Dendritic cell treated with granulocyte-macrophage colony-stimulating factor and Interleukin-4, amounts not matched to agents 40 ng/mL and 50 ng/mL, for 4 days (primary cell): Measurements from ENCODE around the gene BTN3A1.
A peak's percentile ranks its signal among the peaks of the same experiment; 100 is the strongest.
"Not testable (repeated sequence)": the region's sequence is repeated elsewhere in the genome, so short reads cannot be mapped to it uniquely, and the experiment has no call there.

Experiments used
- H3K27ac Mint-ChIP-seq: one replicate; pipeline ENCODE4 v1.8.0; 2022; ENCODE audit warnings: mild to moderate bottlenecking, mixed read lengths
- H3K27me3 Mint-ChIP-seq: one replicate; pipeline ENCODE4 v1.8.0; 2022; ENCODE audit warnings: mild to moderate bottlenecking, mixed read lengths
- H3K36me3 Mint-ChIP-seq: one replicate; pipeline ENCODE4 v1.8.0; 2022; ENCODE audit warnings: low read depth, mixed read lengths
- H3K4me1 Mint-ChIP-seq: one replicate; pipeline ENCODE4 v1.8.0; 2022; ENCODE audit warnings: low read depth, mixed read lengths
- H3K4me3 Mint-ChIP-seq: one replicate; pipeline ENCODE4 v1.8.0; 2022; ENCODE audit warnings: mild to moderate bottlenecking, moderate library complexity, mixed read lengths
- H3K9me3 Mint-ChIP-seq: one replicate; pipeline ENCODE4 v1.8.0; 2022; ENCODE audit warnings: mixed read lengths
- intact Hi-C: fragments of 100-400 bp; cut with micrococcal nuclease; formaldehyde crosslinking; loops from one replicate; pipeline ENCODE4 v1.15.0; 2022

BTN3A1 gene

GRCh38 chr6:26401987-26402658 is at the start of gene BTN3A1:
Gene BTN3A1 (plus strand): TSS chr6:26402275. CDS start chr6:26405564, 3,289 bp downstream.
- Mint-ChIP-seq H3K4me1 (peaks cover 67% of the 10 kb centered on the region), H3K36me3 (peaks cover 29% of the 10 kb centered on the region), H3K27me3 (no peaks in the 10 kb centered on the region), H3K27ac (peak within 1 kb of the TSS; percentile 85), H3K4me3 (peak within 1 kb of the TSS; percentile 84), H3K9me3 (no peaks in the 10 kb centered on the region)
- intact Hi-C loops, result loop anchor here (2.0 kb wide), 2 partner anchors 37 to 39 kb away; partner anchors contain the start of genes BTN3A2 and BTN3A3

DNA sequence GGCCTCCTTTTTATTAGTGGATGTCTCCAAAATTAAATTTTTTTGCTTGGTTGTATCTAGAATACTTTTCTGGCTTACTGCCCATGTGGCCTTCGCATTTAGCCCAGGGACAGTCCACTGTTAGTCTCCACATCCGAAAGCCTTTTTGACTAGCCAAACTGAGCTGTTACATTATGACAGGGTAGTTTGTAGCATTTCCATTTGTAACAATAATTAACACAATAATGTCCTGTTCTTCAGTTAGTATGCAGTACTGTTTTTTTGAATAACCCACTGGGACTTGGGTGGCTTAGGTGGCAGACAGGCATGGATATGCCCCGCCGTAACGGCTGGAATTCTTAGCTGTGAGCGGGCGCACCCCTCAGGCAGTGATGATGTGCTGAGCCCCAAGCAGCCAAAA is 49.8 kb upstream of the BTN3A1 start:
- no peaks in the 10 kb centered on the region for H3K9me3 Mint-ChIP-seq
- no peaks in the 10 kb centered on the region for H3K36me3 Mint-ChIP-seq
- no peaks in the 10 kb centered on the region for H3K27me3 Mint-ChIP-seq
- no peak overlapping the region for H3K4me3 Mint-ChIP-seq
- H3K4me1 Mint-ChIP-seq, result peaks cover 11% of the 10 kb centered on the region
- H3K27ac Mint-ChIP-seq, result no peak overlapping the region
- intact Hi-C loops, result no loop called here

GRCh38 chr6:26354162-26354561 is 47.9 kb upstream of the BTN3A1 start:
- Mint-ChIP-seq H3K27me3 (no peaks in the 10 kb centered on the region), H3K9me3 (no peaks in the 10 kb centered on the region), H3K36me3 (no peaks in the 10 kb centered on the region), H3K4me3 (no peak overlapping the region), H3K27ac (no peak overlapping the region), H3K4me1 (peaks cover 11% of the 10 kb centered on the region)
- intact Hi-C loops, result no loop called here

GRCh38 chr6:26355366-26355765 is 46.7 kb upstream of the BTN3A1 start:
- Mint-ChIP-seq H3K9me3 (no peaks in the 10 kb centered on the region), H3K27me3 (no peaks in the 10 kb centered on the region)

GRCh38 chr6:26357543-26357942 is 44.5 kb upstream of the BTN3A1 start:
- H3K4me1 Mint-ChIP-seq, result peaks cover 11% of the 10 kb centered on the region
- H3K36me3 Mint-ChIP-seq, H3K4me3 Mint-ChIP-seq, H3K27me3 Mint-ChIP-seq, intact Hi-C loops, H3K27ac Mint-ChIP-seq, H3K9me3 Mint-ChIP-seq: not testable (repeated sequence)

More at GRCh38 chr6:26355366-26355765, 46.7 kb upstream of the BTN3A1 start:
- intact Hi-C loops, result no loop called here
- no peak overlapping the region for H3K4me3 Mint-ChIP-seq
- no peak overlapping the region for H3K27ac Mint-ChIP-seq
- no peaks in the 10 kb centered on the region for H3K36me3 Mint-ChIP-seq
- H3K4me1 Mint-ChIP-seq, result peaks cover 11% of the 10 kb centered on the region

- no peaks in the 10 kb centered on the region for H3K27me3 Mint-ChIP-seq
- H3K4me1 Mint-ChIP-seq, result peaks cover 18% of the 10 kb centered on the region
- H3K4me3 Mint-ChIP-seq, result no peak overlapping the region
- no peaks in the 10 kb centered on the region for H3K36me3 Mint-ChIP-seq
- H3K9me3 Mint-ChIP-seq, result no peaks in the 10 kb centered on the region
- H3K27ac Mint-ChIP-seq, result no peak overlapping the region
- intact Hi-C loops, result no loop called here
Observed at GRCh38 chr6:26358511-26358981, 43.5 kb upstream of the BTN3A1 start.

GRCh38 chr6:26359765-26360164 is 42.3 kb upstream of the BTN3A1 start:
- H3K4me3 Mint-ChIP-seq, result no peak overlapping the region
- H3K27me3 Mint-ChIP-seq, result no peaks in the 10 kb centered on the region
- H3K4me1 Mint-ChIP-seq, result peaks cover 23% of the 10 kb centered on the region
- no peaks in the 10 kb centered on the region for H3K36me3 Mint-ChIP-seq
- intact Hi-C loops, result loop anchor here (10.0 kb wide), 1 partner anchor 95 kb away; the partner anchor contains the start of gene BTN2A1
- H3K9me3 Mint-ChIP-seq, result no peaks in the 10 kb centered on the region
- no peak overlapping the region for H3K27ac Mint-ChIP-seq

DNA sequence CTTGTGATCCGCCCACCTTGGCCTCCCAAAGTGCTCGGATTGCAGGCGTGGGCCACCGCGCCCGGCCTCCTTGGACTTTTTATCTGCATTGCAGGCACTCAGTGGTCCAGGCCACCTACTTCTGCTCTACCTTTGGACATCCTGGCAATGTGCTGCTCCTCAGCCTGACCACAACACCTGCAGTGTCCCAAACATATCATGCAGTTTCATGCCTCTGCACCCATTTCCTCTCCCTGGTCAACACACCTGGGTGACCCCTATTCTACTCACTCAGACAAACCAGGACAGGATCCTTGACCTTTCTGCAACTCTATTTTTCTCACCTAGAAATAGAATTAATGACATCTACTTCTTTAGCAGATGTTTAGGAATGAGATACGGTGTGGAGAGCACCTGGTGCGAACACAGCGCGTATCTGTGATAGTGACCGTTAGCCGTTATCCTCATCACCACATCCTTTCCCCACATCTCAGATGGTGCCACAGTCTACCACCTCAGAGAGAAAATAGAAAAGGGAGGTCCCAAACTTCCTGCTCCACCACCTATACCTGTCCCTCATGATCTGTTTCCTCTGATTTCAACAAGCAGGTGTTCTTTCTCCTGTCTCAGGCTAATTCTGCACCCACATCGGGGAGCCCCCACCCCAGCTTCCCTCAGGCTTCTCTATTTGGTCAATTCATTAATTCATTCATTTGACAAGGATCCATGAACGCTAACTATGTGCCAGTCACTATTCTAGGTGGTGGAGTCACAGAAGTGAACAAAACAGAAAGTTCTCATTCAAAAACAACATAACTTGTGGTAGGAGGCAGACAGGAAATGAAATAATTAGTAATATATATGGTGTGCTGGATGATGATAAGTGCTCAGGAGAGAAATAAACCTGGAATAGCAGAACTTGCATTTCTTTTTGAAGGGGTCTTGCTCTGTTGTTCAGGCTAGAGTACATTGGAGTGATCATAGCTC is 41.3 kb upstream of the BTN3A1 start:
- H3K36me3 Mint-ChIP-seq, result no peaks in the 10 kb centered on the region
- intact Hi-C loops, result loop anchor here (10.0 kb wide), 1 partner anchor 94 kb away; the partner anchor contains the start of gene BTN2A1
- peaks cover 14% of the 10 kb centered on the region for H3K4me1 Mint-ChIP-seq
- H3K9me3 Mint-ChIP-seq, result no peaks in the 10 kb centered on the region
- H3K27me3 Mint-ChIP-seq, result no peaks in the 10 kb centered on the region
- no peak overlapping the region for H3K27ac Mint-ChIP-seq
- no peak overlapping the region for H3K4me3 Mint-ChIP-seq

DNA sequence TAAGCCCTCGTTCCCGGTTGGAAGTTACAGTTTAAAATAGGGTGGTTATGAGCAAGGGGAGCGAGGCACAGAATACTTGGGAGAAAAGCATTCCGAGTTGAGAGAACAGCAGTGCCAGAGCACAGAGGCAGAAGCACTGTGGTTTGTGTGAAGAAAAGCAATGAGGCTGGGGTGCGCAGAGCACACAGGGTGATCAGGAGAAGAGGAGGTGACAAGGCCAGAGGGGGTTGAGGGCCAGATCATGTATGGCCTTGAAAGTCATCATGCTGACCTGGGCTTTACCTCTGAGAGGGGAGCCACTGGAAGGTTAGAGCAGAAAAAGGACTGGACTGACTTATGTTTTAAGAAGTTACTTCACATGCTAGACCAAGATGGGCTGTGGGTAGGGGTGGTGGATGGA is 40.5 kb upstream of the BTN3A1 start:
- H3K27ac Mint-ChIP-seq, result peak overlapping the region; percentile 1
- no peaks in the 10 kb centered on the region for H3K9me3 Mint-ChIP-seq
- H3K36me3 Mint-ChIP-seq, result no peaks in the 10 kb centered on the region
- peaks cover 14% of the 10 kb centered on the region for H3K4me1 Mint-ChIP-seq
- intact Hi-C loops, result loop anchor here (10.0 kb wide), 1 partner anchor 93 kb away; the partner anchor contains the start of gene BTN2A1
- no peak overlapping the region for H3K4me3 Mint-ChIP-seq
- H3K27me3 Mint-ChIP-seq, result no peaks in the 10 kb centered on the region

- Mint-ChIP-seq H3K4me3 (no peak overlapping the region), H3K36me3 (no peaks in the 10 kb centered on the region), H3K4me1 (peaks cover 14% of the 10 kb centered on the region), H3K27ac (peak overlapping the region; percentile 1), H3K9me3 (no peaks in the 10 kb centered on the region), H3K27me3 (no peaks in the 10 kb centered on the region)
- intact Hi-C loops, result loop anchor here (10.0 kb wide), 1 partner anchor 93 kb away; the partner anchor contains the start of gene BTN2A1
Observed at GRCh38 chr6:26362093-26362835, 39.8 kb upstream of the BTN3A1 start.

DNA sequence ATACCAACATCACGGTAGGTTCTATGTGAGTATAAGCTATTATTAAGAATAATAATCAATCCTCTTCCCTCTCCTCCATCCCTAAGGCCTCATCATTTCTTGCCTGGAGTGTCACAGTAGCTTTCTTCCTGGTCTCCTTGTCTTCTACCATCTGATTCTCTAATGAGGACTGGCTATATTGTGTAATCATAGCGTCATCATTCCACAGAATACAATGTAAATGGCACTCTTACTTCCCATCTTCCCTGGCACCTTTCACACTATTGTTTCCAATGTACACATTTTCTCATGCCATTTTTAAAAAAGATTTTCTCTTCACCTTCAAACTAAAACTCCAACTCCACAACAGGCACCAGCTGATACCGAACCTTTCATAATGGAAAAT is 39.2 kb upstream of the BTN3A1 start:
- Mint-ChIP-seq H3K4me1 (peaks cover 14% of the 10 kb centered on the region), H3K4me3 (no peak overlapping the region), H3K36me3 (no peaks in the 10 kb centered on the region), H3K27ac (no peak overlapping the region), H3K9me3 (no peaks in the 10 kb centered on the region), H3K27me3 (no peaks in the 10 kb centered on the region)
- intact Hi-C loops, result loop anchor here (10.0 kb wide), 1 partner anchor 92 kb away; the partner anchor contains the start of gene BTN2A1

DNA sequence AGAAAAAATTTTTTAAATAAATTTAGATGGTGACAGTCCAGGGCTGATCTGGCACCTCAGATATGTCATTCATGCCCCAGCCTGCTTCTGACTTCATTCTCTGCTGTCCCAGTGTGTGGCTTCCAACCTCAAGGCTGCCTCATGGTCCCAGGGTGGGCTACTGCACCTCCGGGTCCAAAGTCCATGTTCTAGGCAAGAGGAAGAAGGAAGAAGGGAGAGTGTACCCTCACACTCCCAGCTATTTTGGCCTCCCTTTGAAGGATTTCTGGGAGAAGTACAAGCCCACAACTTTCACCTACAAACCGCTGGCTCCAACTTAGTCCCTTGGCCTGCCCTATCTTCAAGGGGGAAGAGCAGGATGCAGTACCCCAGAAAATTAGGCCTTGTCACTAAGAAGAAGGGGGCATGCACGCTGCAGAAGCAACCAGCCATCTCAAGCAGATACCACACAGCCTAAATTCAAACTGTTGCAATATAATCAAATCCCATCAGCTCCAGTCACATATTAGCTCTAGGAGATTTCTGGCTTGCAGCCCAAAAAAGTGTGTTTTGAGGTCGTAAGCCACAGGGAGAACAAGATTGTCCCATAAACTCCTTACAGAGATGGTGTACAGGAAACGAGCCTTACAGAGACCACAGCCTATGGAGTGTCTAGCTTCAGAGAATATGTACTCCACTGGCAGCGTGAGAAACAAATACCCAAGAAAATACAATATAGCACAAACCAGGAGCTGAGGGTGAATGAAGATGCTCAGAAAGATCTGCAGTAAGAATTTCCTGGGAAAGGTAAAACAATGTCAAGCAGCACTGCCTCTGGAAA is 38.0 kb upstream of the BTN3A1 start:
- intact Hi-C loops, result loop anchor here (2.0 to 10.0 kb wide), 3 partner anchors 19 to 91 kb away; partner anchors contain the start of genes BTN2A1, BTN2A2 and BTN3A1
- Mint-ChIP-seq H3K4me1 (peaks cover 15% of the 10 kb centered on the region), H3K36me3 (peaks cover 7% of the 10 kb centered on the region), H3K4me3 (peak overlapping the region; percentile 5), H3K27ac (no peak overlapping the region), H3K27me3 (no peaks in the 10 kb centered on the region), H3K9me3 (no peaks in the 10 kb centered on the region)

GRCh38 chr6:26365633-26365995 is 36.5 kb upstream of the BTN3A1 start:
- Mint-ChIP-seq H3K4me3 (no peak overlapping the region), H3K9me3 (no peaks in the 10 kb centered on the region), H3K27me3 (no peaks in the 10 kb centered on the region), H3K27ac (no peak overlapping the region), H3K4me1 (peaks cover 28% of the 10 kb centered on the region), H3K36me3 (peaks cover 16% of the 10 kb centered on the region)
- intact Hi-C loops, result loop anchor here (2.0 to 10.0 kb wide), 3 partner anchors 17 to 89 kb away; partner anchors contain the start of genes BTN2A1, BTN2A2 and BTN3A1
